Neural progenitor cell (in vitro differentiated cells): Measurements from ENCODE around the gene CAMSAP1.

Experiments
- CTCF ChIP-seq: fragments of 200-600 bp; sonication (generic); IDR thresholded peaks from 2 replicates; pipeline ENCODE4 v1.5.1; 2017; ENCODE audit warnings: antibody characterized with exemption, mild to moderate bottlenecking
- EZH2 ChIP-seq: fragments of 200-600 bp; sonication (generic); IDR thresholded peaks from 2 replicates; pipeline ENCODE4 v1.6.1; 2017; ENCODE audit warnings: antibody characterized with exemption, mild to moderate bottlenecking, moderate library complexity

- no peak for TF ChIP-seq CTCF
- TF ChIP-seq EZH2: no peak
Measured at GRCh38 chr9:135847833-135848232, 59.5 kb downstream of the CAMSAP1 start.
